AG04449 (cell line): ENCODE measurements around the gene HDC.

Experiments
- CTCF ChIA-PET: fragments of 350-600 bp; formaldehyde crosslinking; extraction: SDS; loops from one replicate; lab custom pipeline; 2021; ENCODE audit warnings: antibody characterized with exemption; lab: Yijun Ruan, JAX
- POLR2A ChIA-PET: fragments of 400-600, 350-600 bp; formaldehyde crosslinking; extraction: SDS; loops from one replicate; lab custom pipeline; 2020; ENCODE audit warnings: antibody characterized with exemption, inconsistent platforms; lab: Yijun Ruan, JAX
- DNase-seq: peaks from one replicate; pipeline ENCODE4 v3.0.0-alpha.2; 2010; ENCODE audit warnings: low read depth, low spot score
- H3K4me3 ChIP-seq: 2 replicates; pipeline ENCODE4 v1.5.1; 2011; ENCODE audit warnings: low read depth, mild to moderate bottlenecking, control low read depth, low read length
- CTCF ChIP-seq: IDR thresholded peaks from one replicate; pipeline ENCODE4 v1.5.1; 2011; ENCODE audit warnings: mild to moderate bottlenecking, moderate library complexity, low read length, control low read depth, inconsistent platforms; ENCODE audit not compliant: insufficient read depth; ENCODE audit errors: missing control alignments

The HDC gene

DNA sequence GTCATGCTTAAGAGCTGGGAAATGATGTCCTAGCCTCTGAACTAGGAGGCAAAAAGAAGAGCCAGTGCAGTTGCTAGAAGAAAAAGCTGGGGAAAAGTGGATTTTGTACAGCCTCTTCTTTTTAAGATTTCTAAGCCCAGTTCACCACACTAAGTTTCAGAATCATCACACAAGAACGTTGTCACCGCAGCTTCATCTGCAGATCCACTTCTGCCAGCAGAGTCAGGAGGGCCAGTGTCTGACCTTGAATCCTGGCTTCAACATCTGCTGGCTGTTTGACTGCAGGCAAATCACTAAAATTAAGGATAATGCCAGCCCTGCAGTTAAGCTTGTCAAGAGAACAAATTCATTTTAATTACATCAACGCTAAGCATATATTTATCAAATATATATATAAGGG, 36.2 kb downstream of the HDC start:
- no peak overlapping the region for H3K4me3 ChIP-seq
- ChIA-PET POLR2A (no interaction called here), CTCF (no interaction called here)
- no peak for TF ChIP-seq CTCF
- DNase-seq, result peak; percentile 31

GRCh38 chr15:50228866-50229265, 36.7 kb downstream of the HDC start:
- ChIA-PET POLR2A (no interaction called here), CTCF (no interaction called here)
- H3K4me3 ChIP-seq, result no peak overlapping the region
- no peak for TF ChIP-seq CTCF
- DNase-seq, result no peak

- peak; percentile 66 for DNase-seq
- ChIA-PET CTCF (interaction anchor here (0.6 kb wide), 1 partner anchor 77 kb away, joined by 3 read pairs; no protein-coding TSS in a partner anchor), POLR2A (no interaction called here)
- H3K4me3 ChIP-seq, result no peak overlapping the region
- no peak for TF ChIP-seq CTCF
These were observed 38.5 kb downstream of the HDC start for GRCh38 chr15:50227076-50227475.

GRCh38 chr15:50225938-50226337, 39.6 kb downstream of the HDC start:
- DNase-seq, result no peak
- H3K4me3 ChIP-seq, result no peak overlapping the region
- POLR2A ChIA-PET, result no interaction called here
- CTCF ChIA-PET, result interaction anchor here (1.2 kb wide), 1 partner anchor 90 kb away, joined by 4 read pairs; no protein-coding TSS in a partner anchor
- TF ChIP-seq CTCF, result no peak

- no peak overlapping the region for H3K4me3 ChIP-seq
- CTCF ChIA-PET, result interaction anchor here (1.3 to 1.7 kb wide), 2 partner anchors 16 to 91 kb away, joined by 3 to 6 read pairs; no protein-coding TSS in a partner anchor
- TF ChIP-seq CTCF, result no peak
- POLR2A ChIA-PET, result no interaction called here
- DNase-seq, result no peak
These were observed 40.5 kb downstream of the HDC start for GRCh38 chr15:50225057-50225456.

GRCh38 chr15:50224606-50225005, 40.9 kb downstream of the HDC start:
- CTCF ChIA-PET, result interaction anchor here (1.3 to 1.7 kb wide), 2 partner anchors 16 to 91 kb away, joined by 3 to 6 read pairs; no protein-coding TSS in a partner anchor
- DNase-seq, result no peak
- POLR2A ChIA-PET, result no interaction called here
- no peak for TF ChIP-seq CTCF
- no peak overlapping the region for H3K4me3 ChIP-seq
